Type B pancreatic cell (in vitro differentiated cells): ENCODE results near the gene NECAB3. TPM values are rescaled to one million over a fixed set of nuclear protein-coding genes. Genes with fewer than 3 reads are reported as not detected.

ENCODE experiments used
- DNase-seq: peaks from one replicate; pipeline ENCODE4 v3.0.0; 2021; ENCODE audit warnings: mixed read lengths; ENCODE audit not compliant: unreplicated experiment; ENCODE audit errors: extremely low spot score
- H3K27ac Mint-ChIP-seq: 2 replicates; pipeline ENCODE4 v1.8.0; 2021; ENCODE audit warnings: mild to moderate bottlenecking, mixed read lengths
- H3K27me3 Mint-ChIP-seq: 2 replicates; pipeline ENCODE4 v1.8.0; 2021; ENCODE audit warnings: mixed read lengths
- H3K36me3 Mint-ChIP-seq: 2 replicates; pipeline ENCODE4 v1.8.0; 2021; ENCODE audit warnings: mixed read lengths
- H3K4me1 Mint-ChIP-seq: one replicate; pipeline ENCODE4 v1.8.0; 2021; ENCODE audit warnings: mixed read lengths; ENCODE audit not compliant: unreplicated experiment
- H3K4me3 Mint-ChIP-seq: 2 replicates; pipeline ENCODE4 v1.8.0; 2021; ENCODE audit warnings: mild to moderate bottlenecking, mixed read lengths
- H3K9me3 Mint-ChIP-seq: 2 replicates; pipeline ENCODE4 v1.8.0; 2021; ENCODE audit warnings: mixed read lengths
- total RNA-seq: library from RNA; stranded (reverse); gene quantifications from 2 replicates; pipeline ENCODE4 v1.2.1, GENCODE V29; 2021; ENCODE audit warnings: low replicate concordance
- TF ChIP-seq, protein P1 (sequence below): fragments of 200-600 bp; sonication (generic); conservative IDR thresholded peaks from 2 replicates; pipeline ENCODE4 v1.5.0; 2021; ENCODE audit warnings: antibody characterized with exemption, mild to moderate bottlenecking

The NECAB3 gene
- total RNA-seq, 1 donor from 2014 or later, result 68.2 TPM

DNA sequence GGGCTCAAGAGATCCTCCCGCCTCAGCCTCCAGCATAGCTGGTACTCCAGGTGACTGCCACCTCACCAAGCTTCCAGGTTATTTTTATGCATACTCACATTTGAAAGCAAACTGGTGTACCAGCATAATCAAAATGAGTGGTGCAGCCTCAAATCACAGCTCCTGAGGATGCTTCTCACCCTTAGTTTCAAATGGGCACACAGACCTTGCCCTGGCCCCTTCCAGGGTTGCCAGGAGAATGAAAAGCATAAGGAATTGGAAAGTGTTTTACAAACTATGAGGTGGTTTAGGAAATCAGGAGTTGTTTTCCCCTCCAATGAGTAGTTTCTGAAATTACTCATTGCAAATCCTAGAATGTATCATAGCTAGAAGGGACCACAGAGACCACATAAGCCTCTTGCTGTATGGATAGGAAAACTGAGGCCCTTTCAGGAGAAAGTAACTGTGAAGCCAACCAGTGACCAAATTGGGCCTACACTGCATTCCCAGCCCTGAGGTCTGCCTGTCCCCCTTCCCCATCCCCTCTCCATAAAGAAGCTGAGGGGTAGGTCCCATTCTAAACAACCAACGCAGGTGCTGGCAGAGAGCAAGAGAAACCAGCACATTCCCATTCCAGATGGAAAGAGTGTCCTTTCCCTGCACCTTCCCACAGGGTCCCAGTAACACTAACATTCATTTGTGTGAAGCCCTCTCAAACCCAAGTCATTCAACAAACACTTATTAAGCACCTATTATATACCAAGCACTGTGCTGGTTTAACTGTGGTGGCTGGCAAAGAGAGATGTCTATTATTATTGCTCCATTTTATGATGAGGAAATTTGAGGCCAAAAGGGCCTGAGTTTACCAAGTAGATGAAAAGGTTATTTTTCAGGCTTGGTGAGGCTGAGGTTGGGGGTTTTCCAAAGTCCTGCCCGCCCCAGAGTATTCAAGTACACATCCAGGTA, 14.0 kb upstream of the NECAB3 start:
- no peak for DNase-seq
- Mint-ChIP-seq H3K9me3 (no peaks in the 10 kb centered on the region), H3K4me3 (peak overlapping the region; percentile 47), H3K4me1 (peaks cover 18% of the 10 kb centered on the region), H3K27me3 (no peaks in the 10 kb centered on the region), H3K27ac (peak overlapping the region; percentile 57), H3K36me3 (no peaks in the 10 kb centered on the region)
- TF ChIP-seq, protein P1, sequence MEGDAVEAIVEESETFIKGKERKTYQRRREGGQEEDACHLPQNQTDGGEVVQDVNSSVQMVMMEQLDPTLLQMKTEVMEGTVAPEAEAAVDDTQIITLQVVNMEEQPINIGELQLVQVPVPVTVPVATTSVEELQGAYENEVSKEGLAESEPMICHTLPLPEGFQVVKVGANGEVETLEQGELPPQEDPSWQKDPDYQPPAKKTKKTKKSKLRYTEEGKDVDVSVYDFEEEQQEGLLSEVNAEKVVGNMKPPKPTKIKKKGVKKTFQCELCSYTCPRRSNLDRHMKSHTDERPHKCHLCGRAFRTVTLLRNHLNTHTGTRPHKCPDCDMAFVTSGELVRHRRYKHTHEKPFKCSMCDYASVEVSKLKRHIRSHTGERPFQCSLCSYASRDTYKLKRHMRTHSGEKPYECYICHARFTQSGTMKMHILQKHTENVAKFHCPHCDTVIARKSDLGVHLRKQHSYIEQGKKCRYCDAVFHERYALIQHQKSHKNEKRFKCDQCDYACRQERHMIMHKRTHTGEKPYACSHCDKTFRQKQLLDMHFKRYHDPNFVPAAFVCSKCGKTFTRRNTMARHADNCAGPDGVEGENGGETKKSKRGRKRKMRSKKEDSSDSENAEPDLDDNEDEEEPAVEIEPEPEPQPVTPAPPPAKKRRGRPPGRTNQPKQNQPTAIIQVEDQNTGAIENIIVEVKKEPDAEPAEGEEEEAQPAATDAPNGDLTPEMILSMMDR, result no peak

GRCh38 chr20:33687370-33687915, 13.2 kb upstream of the NECAB3 start:
- DNase-seq, result no peak
- Mint-ChIP-seq H3K4me3 (no peak overlapping the region), H3K27ac (no peak overlapping the region), H3K36me3 (no peaks in the 10 kb centered on the region), H3K4me1 (peaks cover 24% of the 10 kb centered on the region), H3K27me3 (no peaks in the 10 kb centered on the region), H3K9me3 (no peaks in the 10 kb centered on the region)
- TF ChIP-seq, protein P1, result no peak

GRCh38 chr20:33686984-33687366, 12.7 kb upstream of the NECAB3 start:
- H3K27ac Mint-ChIP-seq, result peak overlapping the region; percentile 71
- TF ChIP-seq, protein P1, result no peak
- no peaks in the 10 kb centered on the region for H3K9me3 Mint-ChIP-seq
- no peaks in the 10 kb centered on the region for H3K36me3 Mint-ChIP-seq
- no peak for DNase-seq
- no peaks in the 10 kb centered on the region for H3K27me3 Mint-ChIP-seq
- H3K4me1 Mint-ChIP-seq, result peaks cover 26% of the 10 kb centered on the region
- peak overlapping the region; percentile 84 for H3K4me3 Mint-ChIP-seq

- H3K36me3 Mint-ChIP-seq, result no peaks in the 10 kb centered on the region
- peak; percentile 100 for DNase-seq
- peak within 1 kb of the TSS; percentile 91 for H3K4me3 Mint-ChIP-seq
- H3K27me3 Mint-ChIP-seq, result no peaks in the 10 kb centered on the region
- no peaks in the 10 kb centered on the region for H3K9me3 Mint-ChIP-seq
- TF ChIP-seq, protein P1, result peak; percentile 64
- H3K27ac Mint-ChIP-seq, result peak within 1 kb of the TSS; percentile 88
- H3K4me1 Mint-ChIP-seq, result peaks cover 29% of the 10 kb centered on the region
Observed at GRCh38 chr20:33686100-33686983, 12.1 kb upstream of the NECAB3 start, which contains the start of gene E2F1. Gene E2F1 (minus strand): TSS chr20:33686385. CDS start chr20:33686264, 121 bp downstream.

DNA sequence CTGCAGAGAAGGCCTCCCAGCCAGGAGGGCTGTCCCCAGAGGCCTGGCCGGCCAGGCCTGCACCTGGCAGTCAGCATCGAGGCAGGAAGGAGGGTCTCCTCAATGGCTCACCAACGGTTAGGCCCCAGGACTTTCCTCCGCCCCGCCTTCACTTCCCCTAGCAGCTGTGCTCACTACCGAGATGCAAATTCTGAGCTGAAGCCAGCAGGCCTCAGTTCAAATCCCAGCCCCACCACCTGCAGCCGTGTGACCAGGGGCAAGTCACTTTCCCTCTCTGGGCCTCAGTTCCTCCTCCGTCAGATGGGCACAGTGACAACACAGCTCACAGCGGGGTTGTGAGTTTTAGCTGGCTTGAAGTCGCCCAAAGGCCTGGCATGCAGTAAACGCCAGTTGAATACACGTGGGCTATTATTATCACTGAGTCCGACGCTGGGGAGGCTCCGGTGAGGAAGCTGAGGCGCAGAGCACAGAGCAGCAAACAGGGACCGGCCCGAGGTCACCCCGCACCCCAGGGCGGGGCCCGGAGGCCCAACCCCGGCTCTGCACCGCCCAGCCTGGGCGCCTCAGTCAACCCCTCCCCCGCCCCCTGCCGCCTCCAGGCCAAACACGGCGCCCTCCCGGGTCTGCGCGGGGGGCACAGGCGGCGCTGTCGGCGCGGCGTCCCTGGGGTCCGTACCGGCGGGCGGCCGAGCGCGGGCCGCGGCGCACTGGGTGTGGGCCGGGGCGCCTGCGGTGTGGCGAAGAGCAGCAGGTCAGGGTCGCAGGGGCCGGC, 11.3 kb upstream of the NECAB3 start:
- no peaks in the 10 kb centered on the region for H3K36me3 Mint-ChIP-seq
- peak overlapping the region; percentile 91 for H3K4me3 Mint-ChIP-seq
- peak overlapping the region; percentile 88 for H3K27ac Mint-ChIP-seq
- TF ChIP-seq, protein P1, result no peak
- DNase-seq, result peak; percentile 77
- H3K27me3 Mint-ChIP-seq, result no peaks in the 10 kb centered on the region
- no peaks in the 10 kb centered on the region for H3K9me3 Mint-ChIP-seq
- H3K4me1 Mint-ChIP-seq, result peaks cover 36% of the 10 kb centered on the region
